Measurements from ENCODE around the gene ADAMTS15.

ADAMTS15 gene

GRCh38 chr11:130509942-130510341 is 61.5 kb downstream of the ADAMTS15 start:
- H3K4me1 ChIP-seq (ENCODE audit: control insufficient read depth, insufficient read depth, low read length), result peaks cover 13% of the 10 kb centered on the region
- H3K27ac ChIP-seq (ENCODE audit: low read depth, low read length), result no peak overlapping the region
- H3K4me3 ChIP-seq (ENCODE audit: low read length), result no peak overlapping the region
- no peak overlapping the region for H3K9ac ChIP-seq (ENCODE audit: low read length)
- H3K27me3 ChIP-seq (ENCODE audit: control insufficient read depth, insufficient read depth, low read length), result no peaks in the 10 kb centered on the region
- H3K36me3 ChIP-seq (ENCODE audit: control insufficient read depth, insufficient read depth, low read length), result no peaks in the 10 kb centered on the region

- Histone ChIP-seq H3K4me3 (ENCODE audit: low read length) (no peak overlapping the region), H3K9ac (ENCODE audit: low read length) (no peak overlapping the region), H3K4me1 (ENCODE audit: control insufficient read depth, insufficient read depth, low read length) (peaks cover 13% of the 10 kb centered on the region), H3K27ac (ENCODE audit: low read depth, low read length) (no peak overlapping the region), H3K36me3 (ENCODE audit: control insufficient read depth, insufficient read depth, low read length) (no peaks in the 10 kb centered on the region), H3K27me3 (ENCODE audit: control insufficient read depth, insufficient read depth, low read length) (no peaks in the 10 kb centered on the region)
These were observed 62.1 kb downstream of the ADAMTS15 start for GRCh38 chr11:130510407-130511006.

DNA sequence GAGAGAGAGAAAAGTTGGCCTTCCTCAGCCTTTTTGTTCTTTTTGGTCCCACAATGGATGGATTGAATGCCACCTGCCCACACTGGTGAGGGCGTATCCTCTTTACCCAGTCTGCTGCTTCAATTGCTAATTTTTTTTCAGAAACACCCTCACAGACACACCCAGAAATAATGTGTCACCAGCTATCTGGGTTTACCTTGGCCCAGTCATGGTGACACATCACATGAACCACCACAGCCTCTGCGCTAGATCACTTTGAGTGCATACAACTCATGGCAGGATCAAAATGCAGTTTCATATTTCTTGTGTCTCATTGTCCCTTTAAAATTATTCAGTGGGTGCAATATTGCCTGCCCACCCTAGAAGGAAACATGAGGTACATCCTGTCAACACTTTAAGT is 63.3 kb downstream of the ADAMTS15 start:
- Histone ChIP-seq H3K4me3 (ENCODE audit: low read length) (no peak overlapping the region), H3K9ac (ENCODE audit: low read length) (no peak overlapping the region), H3K4me1 (ENCODE audit: control insufficient read depth, insufficient read depth, low read length) (peaks cover 13% of the 10 kb centered on the region), H3K27ac (ENCODE audit: low read depth, low read length) (no peak overlapping the region), H3K27me3 (ENCODE audit: control insufficient read depth, insufficient read depth, low read length) (no peaks in the 10 kb centered on the region), H3K36me3 (ENCODE audit: control insufficient read depth, insufficient read depth, low read length) (no peaks in the 10 kb centered on the region)

- no peaks in the 10 kb centered on the region for H3K27me3 ChIP-seq (ENCODE audit: control insufficient read depth, insufficient read depth, low read length)
- H3K27ac ChIP-seq (ENCODE audit: low read depth, low read length), result no peak overlapping the region
- H3K4me3 ChIP-seq (ENCODE audit: low read length), result no peak overlapping the region
- H3K9ac ChIP-seq (ENCODE audit: low read length), result no peak overlapping the region
- H3K4me1 ChIP-seq (ENCODE audit: control insufficient read depth, insufficient read depth, low read length), result peaks cover 13% of the 10 kb centered on the region
- no peaks in the 10 kb centered on the region for H3K36me3 ChIP-seq (ENCODE audit: control insufficient read depth, insufficient read depth, low read length)
These were observed 64.2 kb downstream of the ADAMTS15 start for GRCh38 chr11:130512662-130513061.

- Histone ChIP-seq H3K4me1 (ENCODE audit: control insufficient read depth, insufficient read depth, low read length) (peaks cover 13% of the 10 kb centered on the region), H3K27ac (ENCODE audit: low read depth, low read length) (peak overlapping the region; percentile 51)
These were observed 64.7 kb downstream of the ADAMTS15 start for GRCh38 chr11:130513132-130513531.

GRCh38 chr11:130514316-130514715 is 65.9 kb downstream of the ADAMTS15 start:
- H3K4me3 ChIP-seq (ENCODE audit: low read length), result no peak overlapping the region
- H3K36me3 ChIP-seq (ENCODE audit: control insufficient read depth, insufficient read depth, low read length), result no peaks in the 10 kb centered on the region
- peaks cover 13% of the 10 kb centered on the region for H3K4me1 ChIP-seq (ENCODE audit: control insufficient read depth, insufficient read depth, low read length)
- H3K9ac ChIP-seq (ENCODE audit: low read length), result no peak overlapping the region
- H3K27ac ChIP-seq (ENCODE audit: low read depth, low read length), result no peak overlapping the region
- no peaks in the 10 kb centered on the region for H3K27me3 ChIP-seq (ENCODE audit: control insufficient read depth, insufficient read depth, low read length)

More at GRCh38 chr11:130513132-130513531, 64.7 kb downstream of the ADAMTS15 start:
- Histone ChIP-seq H3K4me3 (ENCODE audit: low read length) (no peak overlapping the region), H3K36me3 (ENCODE audit: control insufficient read depth, insufficient read depth, low read length) (no peaks in the 10 kb centered on the region), H3K9ac (ENCODE audit: low read length) (no peak overlapping the region), H3K27me3 (ENCODE audit: control insufficient read depth, insufficient read depth, low read length) (no peaks in the 10 kb centered on the region)

DNA sequence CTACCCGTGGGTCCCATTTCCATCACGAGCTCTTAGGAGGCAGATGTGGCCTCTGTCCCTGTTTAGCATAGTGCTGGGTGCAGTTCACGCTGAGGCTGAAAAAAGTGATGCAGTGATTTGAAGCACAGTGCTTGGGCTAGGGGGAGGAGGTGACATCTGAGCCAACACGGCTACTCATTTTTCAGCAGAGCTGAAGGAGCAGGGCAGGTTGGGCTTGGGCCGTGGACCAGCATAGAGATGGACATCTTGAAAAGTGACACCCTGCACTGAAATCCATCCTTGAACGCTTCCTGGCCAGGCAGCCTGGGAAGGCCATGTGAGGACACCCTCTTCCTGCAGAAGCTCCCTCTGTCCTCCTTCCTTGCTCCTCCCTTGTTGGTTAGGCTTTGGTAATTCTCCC is 66.4 kb downstream of the ADAMTS15 start:
- Histone ChIP-seq H3K9ac (ENCODE audit: low read length) (no peak overlapping the region), H3K36me3 (ENCODE audit: control insufficient read depth, insufficient read depth, low read length) (no peaks in the 10 kb centered on the region), H3K27ac (ENCODE audit: low read depth, low read length) (no peak overlapping the region), H3K27me3 (ENCODE audit: control insufficient read depth, insufficient read depth, low read length) (no peaks in the 10 kb centered on the region), H3K4me1 (ENCODE audit: control insufficient read depth, insufficient read depth, low read length) (peaks cover 12% of the 10 kb centered on the region), H3K4me3 (ENCODE audit: low read length) (no peak overlapping the region)

DNA sequence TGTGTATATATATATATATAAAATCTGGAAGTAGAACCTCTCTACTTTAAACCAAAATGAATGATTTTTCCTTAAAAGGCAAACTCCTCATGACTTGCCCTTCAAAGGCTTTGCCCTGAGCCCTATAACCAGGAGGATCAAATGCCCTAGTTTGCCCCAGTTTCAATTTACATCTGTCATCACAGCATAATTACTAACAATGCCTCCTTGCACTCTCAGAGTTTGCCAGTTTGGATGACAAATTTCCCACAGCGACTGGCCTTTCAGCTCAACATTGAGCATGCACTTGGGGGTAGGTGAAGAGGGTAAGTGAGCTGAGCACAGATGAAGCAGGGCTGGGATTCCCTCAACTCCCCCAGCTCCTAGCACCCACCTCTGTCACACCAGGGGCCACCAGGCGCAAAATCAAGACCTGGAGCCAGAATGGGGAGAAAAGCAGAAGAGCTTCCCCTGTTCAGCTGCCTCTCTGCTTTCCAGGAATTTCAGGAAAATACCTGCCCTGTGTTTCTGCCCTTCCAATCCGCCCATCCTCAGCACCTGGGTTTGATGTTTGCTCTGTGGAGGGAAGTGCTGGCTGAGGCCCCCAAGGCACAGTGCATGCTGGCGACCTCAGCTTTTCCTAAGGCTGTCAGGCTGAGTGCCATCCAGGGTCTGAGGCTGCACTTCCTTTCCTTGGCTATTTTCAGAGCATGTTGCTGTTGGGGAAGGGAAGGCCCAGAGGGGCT is 67.5 kb downstream of the ADAMTS15 start:
- no peaks in the 10 kb centered on the region for H3K36me3 ChIP-seq (ENCODE audit: control insufficient read depth, insufficient read depth, low read length)
- no peak overlapping the region for H3K27ac ChIP-seq (ENCODE audit: low read depth, low read length)
- no peak overlapping the region for H3K4me3 ChIP-seq (ENCODE audit: low read length)
- H3K9ac ChIP-seq (ENCODE audit: low read length), result no peak overlapping the region
- peaks cover 8% of the 10 kb centered on the region for H3K4me1 ChIP-seq (ENCODE audit: control insufficient read depth, insufficient read depth, low read length)
- H3K27me3 ChIP-seq (ENCODE audit: control insufficient read depth, insufficient read depth, low read length), result no peaks in the 10 kb centered on the region

- Histone ChIP-seq H3K4me3 (ENCODE audit: low read length) (no peak overlapping the region), H3K9ac (ENCODE audit: low read length) (no peak overlapping the region), H3K27ac (ENCODE audit: low read depth, low read length) (no peak overlapping the region), H3K36me3 (ENCODE audit: control insufficient read depth, insufficient read depth, low read length) (no peaks in the 10 kb centered on the region), H3K27me3 (ENCODE audit: control insufficient read depth, insufficient read depth, low read length) (no peaks in the 10 kb centered on the region), H3K4me1 (ENCODE audit: control insufficient read depth, insufficient read depth, low read length) (peaks cover 9% of the 10 kb centered on the region)
These were observed 68.4 kb downstream of the ADAMTS15 start for GRCh38 chr11:130516554-130517505.

DNA sequence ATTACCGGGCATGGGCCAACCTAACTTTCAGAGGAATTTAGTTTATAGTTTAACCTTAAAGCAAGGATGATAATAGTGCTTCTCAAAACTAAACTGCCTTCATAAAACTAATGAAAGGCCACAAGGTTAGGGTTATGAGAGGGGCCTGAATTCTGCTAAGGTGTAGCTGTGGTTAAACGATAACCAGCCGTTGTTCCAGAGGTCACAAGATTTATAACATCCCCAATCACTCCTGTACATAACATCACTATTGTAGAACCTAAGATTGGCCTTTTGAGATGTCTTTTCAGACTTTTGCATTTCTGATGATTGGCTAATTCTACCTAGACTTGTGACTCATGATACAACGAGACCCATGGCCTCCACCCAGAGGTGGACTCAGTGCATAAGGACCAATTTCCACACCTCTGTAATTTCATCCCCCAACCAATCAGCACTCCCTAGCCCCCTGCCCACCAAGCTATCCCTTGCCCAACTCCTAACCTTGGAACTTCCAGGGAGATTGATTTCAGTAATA is 69.8 kb downstream of the ADAMTS15 start:
- Histone ChIP-seq H3K4me1 (ENCODE audit: control insufficient read depth, insufficient read depth, low read length) (peaks cover 13% of the 10 kb centered on the region), H3K27ac (ENCODE audit: low read depth, low read length) (no peak overlapping the region), H3K9ac (ENCODE audit: low read length) (no peak overlapping the region), H3K36me3 (ENCODE audit: control insufficient read depth, insufficient read depth, low read length) (no peaks in the 10 kb centered on the region), H3K4me3 (ENCODE audit: low read length) (no peak overlapping the region), H3K27me3 (ENCODE audit: control insufficient read depth, insufficient read depth, low read length) (no peaks in the 10 kb centered on the region)

DNA sequence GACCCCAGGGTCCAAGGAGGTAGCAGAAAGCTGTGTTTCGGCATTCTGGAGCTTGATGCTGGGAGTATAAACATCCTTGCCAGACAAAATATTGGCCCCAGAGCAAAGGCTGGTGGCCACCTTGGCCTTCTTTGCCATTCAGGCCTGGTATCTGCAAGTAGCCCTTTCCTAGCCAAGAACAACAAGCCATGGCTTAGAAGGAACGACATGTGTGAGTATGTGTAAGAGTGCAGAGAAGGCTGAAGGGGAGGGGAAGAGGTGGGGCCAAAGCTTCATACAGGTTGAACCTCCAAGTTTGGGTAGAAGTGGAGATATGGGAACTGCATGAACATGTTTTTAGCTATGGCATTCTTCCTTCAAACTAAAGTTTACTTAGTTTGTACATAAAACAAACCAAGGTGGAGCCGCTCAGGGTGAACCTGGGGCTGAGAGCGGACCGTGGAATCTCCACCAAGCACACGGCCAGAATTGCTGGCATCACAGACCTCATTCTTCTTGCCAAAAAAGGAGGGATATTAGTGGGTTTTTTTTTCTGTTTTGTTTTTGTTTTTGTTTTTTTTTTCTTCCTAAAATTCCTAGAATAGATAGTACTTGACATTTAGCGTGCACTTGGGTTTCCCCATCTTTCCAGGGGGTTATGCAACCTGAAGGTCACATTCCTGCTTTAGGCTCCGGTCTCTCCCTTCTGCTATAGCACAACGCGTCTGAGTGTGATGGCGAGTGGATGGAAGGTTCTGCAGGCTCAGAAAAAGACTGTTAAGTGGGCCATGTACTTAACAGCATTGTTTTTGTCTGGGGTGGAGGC is 70.9 kb downstream of the ADAMTS15 start:
- Histone ChIP-seq H3K36me3 (ENCODE audit: control insufficient read depth, insufficient read depth, low read length) (no peaks in the 10 kb centered on the region), H3K9ac (ENCODE audit: low read length) (no peak overlapping the region), H3K4me1 (ENCODE audit: control insufficient read depth, insufficient read depth, low read length) (peaks cover 9% of the 10 kb centered on the region), H3K27ac (ENCODE audit: low read depth, low read length) (no peak overlapping the region), H3K27me3 (ENCODE audit: control insufficient read depth, insufficient read depth, low read length) (no peaks in the 10 kb centered on the region), H3K4me3 (ENCODE audit: low read length) (no peak overlapping the region)

Measured in rectal smooth muscle tissue (tissue), 1 donor.